Measurements from ENCODE around the gene CAPZA1. TPM values are rescaled to one million over a fixed set of nuclear protein-coding genes. Genes with fewer than 3 reads are reported as not detected.

The CAPZA1 gene
- total RNA-seq = 100 to 1,000 TPM; 217 to 234 TPM

GRCh38 chr1:112619518-112620376 is at the start of gene CAPZA1:
Gene CAPZA1, plus strand, starts transcription at chr1:112619832. Its CDS starts 13 bp downstream, at chr1:112619845.

DNA sequence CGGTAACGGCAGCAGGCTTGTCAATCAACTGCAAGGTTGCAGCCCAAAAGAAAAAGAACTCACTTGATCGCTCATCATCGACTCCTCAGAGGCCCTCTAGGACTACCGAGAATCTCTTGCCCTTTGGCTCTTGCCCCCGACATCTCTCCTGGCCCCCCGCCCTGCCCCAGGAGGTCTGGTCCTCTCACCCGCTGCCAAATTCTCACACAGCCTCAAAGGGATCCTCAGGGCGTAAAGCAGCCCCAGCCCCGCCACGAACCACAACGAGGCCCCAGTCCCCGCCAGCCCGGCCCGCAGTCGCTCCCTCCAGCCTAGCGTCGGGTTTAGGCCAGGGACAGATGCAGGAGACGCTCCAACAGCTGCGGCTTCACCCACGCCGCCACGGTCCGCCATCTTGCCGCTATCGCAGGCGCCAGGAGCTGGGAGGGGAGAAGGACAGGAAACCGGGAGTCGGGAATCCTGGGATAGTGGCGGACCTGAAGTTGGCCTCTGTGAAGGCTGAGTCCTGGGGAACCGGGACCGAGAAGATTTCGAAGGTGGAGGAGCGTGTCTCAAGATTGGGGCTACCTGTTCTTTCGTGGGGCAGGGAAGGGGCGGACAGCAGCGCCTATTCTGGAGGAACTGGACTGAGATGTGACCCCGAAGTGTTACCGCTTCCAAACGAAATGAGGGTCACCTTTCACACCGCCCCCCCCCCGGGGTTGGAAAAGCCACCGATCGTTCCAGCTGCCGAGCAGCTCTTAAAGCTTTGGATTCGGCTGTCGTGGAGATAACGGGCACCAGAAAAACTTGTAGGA is 713 bp upstream of the CAPZA1 start, which contains the start of gene ST7L:
ST7L (minus strand) TSS at position 421 of the 797 bp plus-strand sequence; CDS start at position 393, 28 bp downstream.

DNA sequence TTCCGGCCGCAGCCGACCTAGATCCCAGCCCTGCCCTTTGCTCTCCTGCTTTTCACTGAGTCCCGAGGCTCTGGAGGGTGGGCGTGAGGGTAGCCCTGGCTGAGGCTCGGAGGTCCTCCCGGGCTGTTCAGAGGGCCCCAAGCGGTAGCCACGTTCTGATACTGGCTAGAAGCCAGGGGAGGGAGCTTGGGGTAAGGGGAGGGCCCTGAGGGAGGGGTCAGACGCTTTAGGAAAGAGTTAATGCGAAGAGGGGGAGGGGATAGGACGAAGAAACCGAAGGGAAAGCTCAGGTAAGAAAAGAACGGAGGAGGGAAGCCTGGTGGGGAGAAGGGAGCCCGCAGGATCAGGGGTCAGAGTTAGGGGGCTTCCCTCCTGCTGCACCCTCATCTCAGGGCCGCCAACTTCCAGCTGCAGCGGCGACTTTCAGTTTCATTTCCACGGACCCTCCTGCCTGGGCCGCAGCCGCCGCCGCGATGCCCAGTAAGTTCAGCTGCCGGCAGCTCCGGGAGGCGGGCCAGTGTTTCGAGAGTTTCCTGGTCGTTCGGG is 54.9 kb downstream of the CAPZA1 start, which contains the start of gene MOV10:
MOV10 (plus strand) TSS at position 220 of the 546 bp plus-strand sequence; CDS start at position 474, 254 bp downstream.

GRCh38 chr1:112706505-112707220 is 87.0 kb downstream of the CAPZA1 start, which contains the start of gene RHOC:
Gene RHOC, minus strand, starts transcription at chr1:112707127. Its CDS starts 3,328 bp downstream, at chr1:112703799.

DNA sequence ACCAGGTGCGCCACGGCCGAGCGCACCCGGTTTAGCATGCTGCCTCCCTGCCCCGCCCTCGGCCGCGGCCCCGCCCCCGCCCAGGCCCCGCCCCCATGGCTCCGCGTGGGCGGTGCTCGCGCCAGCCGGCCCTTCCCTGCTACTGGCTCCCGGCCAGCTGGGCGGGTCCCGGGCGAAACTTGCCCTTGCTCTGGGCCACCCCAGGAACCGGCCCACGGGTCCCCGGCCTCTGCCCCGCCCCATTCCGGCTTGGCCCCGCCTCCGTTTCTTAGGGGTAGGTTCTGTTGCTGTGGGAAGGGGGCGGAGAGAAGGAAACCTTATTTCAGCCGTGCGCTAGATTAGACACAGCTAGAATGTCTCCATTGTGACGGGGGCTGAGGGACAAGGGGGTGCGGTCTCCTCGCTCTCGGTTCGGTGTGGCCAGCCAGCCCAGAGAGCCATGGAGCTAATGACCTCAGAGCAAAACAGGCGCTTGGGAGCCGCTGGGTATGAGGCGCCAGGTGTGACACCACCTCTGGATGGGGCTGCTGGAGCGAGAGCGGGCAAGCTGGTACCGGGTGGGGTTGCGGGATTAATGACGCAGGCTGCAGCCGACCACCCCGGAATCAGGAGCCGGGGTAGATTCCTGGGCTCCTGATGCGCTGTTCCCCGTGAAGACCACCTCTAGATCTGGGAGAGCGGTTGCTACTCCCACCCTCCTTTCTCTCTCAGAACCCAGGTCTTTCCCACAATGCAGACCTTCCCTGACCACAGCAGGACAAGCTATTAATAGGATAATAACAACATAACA is 95.8 kb downstream of the CAPZA1 start, which contains the start of gene PPM1J:
PPM1J (minus strand) TSS at position 69 of the 790 bp plus-strand sequence; CDS start at position 38, 31 bp downstream.

Other genes with a start within 250 kb of the CAPZA1 start
- under 1 TPM; 0.39 to 0.50 TPM for gene CTTNBP2NL, start 223.6 kb upstream of the CAPZA1 start, total RNA-seq
- gene WNT2B, start 110.9 kb upstream of the CAPZA1 start, total RNA-seq = not detected
- 10 to 100 TPM; 13.4 to 13.5 TPM for gene ST7L, start 691 bp upstream of the CAPZA1 start, total RNA-seq
- gene MOV10, start 54.8 kb downstream of the CAPZA1 start, total RNA-seq = 10 to 100 TPM; 62.5 to 64.1 TPM
- gene RHOC, start 87.3 kb downstream of the CAPZA1 start, total RNA-seq = 10 to 100 TPM; 45.5 to 48.9 TPM
- gene PPM1J, start 95.5 kb downstream of the CAPZA1 start, total RNA-seq = not detected

Data from activated naive CD4-positive, alpha-beta T cell treated with anti-CD3 and anti-CD28 coated beads, Interleukin-2, amount 10 ng/mL, durations not matched to agents 5 hours and 36 hours (primary cell).